Sigmoid colon (tissue), 7 donors: Measurements from ENCODE around the gene DNHD1. TPM values are rescaled to one million over a fixed set of nuclear protein-coding genes. Genes with fewer than 3 reads are reported as not detected.

Source experiments
- DNase-seq: peaks from one replicate; pipeline ENCODE4 v3.0.0-alpha.2; 2019
- H3K27ac ChIP-seq, 4 donors: fragments of 200-600 bp; sonication (generic); one replicate each; pipeline ENCODE4 v1.5.1; 2016 to 2019; ENCODE audit warnings: mild to moderate bottlenecking in 1 of 4
- H3K27me3 ChIP-seq, 3 donors: fragments of 200-600 bp; sonication (generic); one replicate each; pipeline ENCODE4 v1.5.1; 2019; ENCODE audit warnings: mild to moderate bottlenecking in 1 of 3
- H3K36me3 ChIP-seq, 4 donors: fragments of 200-600 bp; sonication (generic); one replicate each; pipeline ENCODE4 v1.5.1; 2016 to 2019
- H3K4me1 ChIP-seq, 4 donors: fragments of 200-600 bp; sonication (generic); one replicate each; pipeline ENCODE4 v1.5.1; 2017 to 2019
- H3K4me3 ChIP-seq, 4 donors: fragments of 200-600 bp; sonication (generic); one replicate each; pipeline ENCODE4 v1.5.1; 2017 to 2019; ENCODE audit warnings: mild to moderate bottlenecking in 2 of 4, moderate library complexity in 1 of 4
- H3K9me3 ChIP-seq, 4 donors: fragments of 200-600 bp in 3 of 4; sonication (generic) in 3 of 4; one replicate each; pipeline versions ENCODE4 v1.5.1 to v1.6.1; 2013 to 2019
- EP300 ChIP-seq, 4 donors: sonication (generic); formaldehyde crosslinking; IDR thresholded peaks; one replicate each; pipeline ENCODE4 v1.6.1; 2017; ENCODE audit warnings: antibody characterized with exemption in 4 of 4
- POLR2A ChIP-seq, 2 donors: fragments of 450-650 bp; IDR thresholded peaks; one replicate each; pipeline ENCODE4 v1.6.1; 2016; ENCODE audit warnings: antibody characterized with exemption in 2 of 2, mild to moderate bottlenecking in 2 of 2, moderate library complexity in 2 of 2
- POLR2AphosphoS5 ChIP-seq, 4 donors: sonication (generic); formaldehyde crosslinking; IDR thresholded peaks; one replicate each; pipeline ENCODE4 v1.6.1; 2017; ENCODE audit warnings: antibody characterized with exemption in 4 of 4
- WGBS, 2 donors: extraction: QIAGEN DNeasy Blood & Tissue Kit; methylation state at CpG; one replicate each; pipeline ENCODE4 v1.1.7; 2013; 5-methylcytosine and 5-hydroxymethylcytosine counted together
- intact Hi-C: fragments of 100-400 bp; cut with DNase I; formaldehyde crosslinking; loops from one replicate; pipeline ENCODE4 v1.15.1; 2023
- polyA plus RNA-seq, 3 donors: library from polyadenylated mRNA; stranded (reverse); fragments of 200-250 nt; gene quantifications; one replicate each; pipeline ENCODE4 v1.2.3, GENCODE V29; 2013
- total RNA-seq, 4 donors: library from RNA; depleted of rRNA; stranded (reverse); fragments of >200 nt; gene quantifications; one replicate each; pipeline ENCODE4 v1.1.0, GENCODE V29; 2016
- TF ChIP-seq, protein P1 (sequence below), 4 experiments: fragments of 450-650 bp in 3 of 4; fragments of 200-600 bp in 1 of 4; IDR thresholded peaks; one replicate each; pipeline ENCODE4 v1.5.1; 2016 to 2019; ENCODE audit warnings: antibody characterized with exemption in 4 of 4, mild to moderate bottlenecking in 3 of 4, moderate library complexity in 2 of 4
- donor health status: healthy with polysubstance abuse.
- donor health status: Bipolar disorder and iron deficiency.
- donor health status: healthy.

DNHD1 gene
- total and polyA plus RNA-seq, 7 donors: 1.4 to 29.9 (median 12.5) TPM

DNA sequence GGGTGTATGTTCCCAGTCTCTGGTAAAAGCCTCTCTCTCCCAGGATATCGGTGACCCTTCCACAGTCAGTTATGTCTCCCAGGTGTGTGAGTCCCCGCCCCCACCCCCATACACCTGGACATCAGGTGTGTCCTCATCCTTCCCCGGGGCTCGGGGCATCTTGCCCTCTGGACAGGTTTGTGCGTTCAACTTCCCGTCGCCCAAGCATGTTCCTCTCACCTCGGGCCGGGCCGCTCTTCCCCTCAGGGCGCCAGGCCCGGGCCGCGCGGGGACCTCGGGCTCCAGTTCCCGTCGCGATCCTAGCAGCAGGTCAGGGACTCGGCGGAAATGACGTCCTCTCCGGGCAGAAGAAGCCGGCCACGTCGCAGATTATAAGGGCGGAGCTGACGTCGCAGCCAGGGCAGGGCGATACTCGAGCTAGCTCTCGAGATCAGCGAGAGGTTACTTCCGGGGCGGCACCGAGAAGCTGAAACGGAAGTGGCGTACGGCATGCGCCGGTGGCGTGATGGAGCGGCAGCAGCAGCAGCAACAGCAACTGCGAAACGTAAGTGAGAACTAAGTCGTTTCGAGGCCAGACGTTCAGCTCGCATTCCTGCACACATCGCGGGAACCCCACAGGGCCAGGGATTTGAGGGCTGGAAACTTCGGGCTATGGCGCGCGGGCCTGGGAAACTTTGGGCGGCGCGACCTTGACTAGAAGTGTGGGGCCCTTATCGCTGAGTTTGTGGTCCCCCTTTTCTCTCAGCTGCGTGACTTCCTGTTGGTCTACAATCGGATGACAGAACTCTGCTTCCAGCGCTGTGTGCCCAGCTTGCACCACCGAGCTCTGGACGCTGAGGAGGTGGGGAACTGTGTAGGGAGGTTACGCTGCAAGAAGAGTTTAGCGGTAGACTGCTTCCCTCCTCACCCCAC, 15.8 kb upstream of the DNHD1 start, which contains the start of the genes ARFIP2 and TIMM10B:
ARFIP2 (minus strand) TSS at position 320 of the 912 bp plus-strand sequence. CDS start 910 bp downstream, outside the sequence.
TIMM10B (plus strand) TSS at position 490 of the 912 bp plus-strand sequence; CDS start at position 506, 16 bp downstream.
- Histone ChIP-seq H3K4me3 (peak within 1 kb of the TSS; percentile 67 to 84 (median 79)), H3K27ac (peak within 1 kb of the TSS; percentile 88 to 94 (median 91)), H3K27me3 (no peaks in the 10 kb centered on the region), H3K9me3 (no peaks in the 10 kb centered on the region), H3K36me3 (peaks cover 9 to 62% (median 28%) of the 10 kb centered on the region in 4 donors), H3K4me1 (peaks cover 0 to 41% (median 29%) of the 10 kb centered on the region in 4 donors)
- intact Hi-C loops: loop anchor here (2.0 to 5.0 kb wide), 3 partner anchors 121 to 202 kb away; partner anchors contain the start of genes ILK, MRPL17 and RRP8
- TF ChIP-seq POLR2AphosphoS5 (IDR thresholded peaks at IDR 0.05) (peak; percentile 98 to 100 (median 98)), POLR2A (IDR thresholded peaks at IDR 0.05) (peak; percentile 90 to 93), EP300 (IDR thresholded peaks at IDR 0.05) (peak in 1 of 4 donors; percentile 83)
- TF ChIP-seq, protein P1, sequence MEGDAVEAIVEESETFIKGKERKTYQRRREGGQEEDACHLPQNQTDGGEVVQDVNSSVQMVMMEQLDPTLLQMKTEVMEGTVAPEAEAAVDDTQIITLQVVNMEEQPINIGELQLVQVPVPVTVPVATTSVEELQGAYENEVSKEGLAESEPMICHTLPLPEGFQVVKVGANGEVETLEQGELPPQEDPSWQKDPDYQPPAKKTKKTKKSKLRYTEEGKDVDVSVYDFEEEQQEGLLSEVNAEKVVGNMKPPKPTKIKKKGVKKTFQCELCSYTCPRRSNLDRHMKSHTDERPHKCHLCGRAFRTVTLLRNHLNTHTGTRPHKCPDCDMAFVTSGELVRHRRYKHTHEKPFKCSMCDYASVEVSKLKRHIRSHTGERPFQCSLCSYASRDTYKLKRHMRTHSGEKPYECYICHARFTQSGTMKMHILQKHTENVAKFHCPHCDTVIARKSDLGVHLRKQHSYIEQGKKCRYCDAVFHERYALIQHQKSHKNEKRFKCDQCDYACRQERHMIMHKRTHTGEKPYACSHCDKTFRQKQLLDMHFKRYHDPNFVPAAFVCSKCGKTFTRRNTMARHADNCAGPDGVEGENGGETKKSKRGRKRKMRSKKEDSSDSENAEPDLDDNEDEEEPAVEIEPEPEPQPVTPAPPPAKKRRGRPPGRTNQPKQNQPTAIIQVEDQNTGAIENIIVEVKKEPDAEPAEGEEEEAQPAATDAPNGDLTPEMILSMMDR (IDR thresholded peaks at IDR 0.05): no peak
- peak; percentile 99 for DNase-seq
- 0% methylated on average over 66 of the region's 66 CpGs for WGBS, 2 donors

DNA sequence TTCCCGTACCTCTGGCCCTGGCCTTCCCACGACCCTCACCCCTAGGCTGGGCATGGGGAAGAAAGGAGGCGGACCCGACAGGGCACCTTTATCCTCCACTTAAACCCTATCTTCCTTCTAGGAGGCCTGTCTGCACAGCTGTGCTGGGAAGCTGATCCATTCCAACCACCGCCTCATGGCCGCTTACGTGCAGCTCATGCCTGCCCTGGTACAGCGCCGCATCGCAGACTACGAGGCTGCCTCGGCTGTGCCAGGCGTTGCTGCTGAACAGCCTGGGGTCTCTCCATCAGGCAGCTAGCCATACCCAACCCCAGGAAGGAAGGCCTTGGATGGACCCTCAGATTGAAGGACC, 15.2 kb upstream of the DNHD1 start:
- TF ChIP-seq, protein P1 (IDR thresholded peaks at IDR 0.05): no peak
- TF ChIP-seq POLR2AphosphoS5 (IDR thresholded peaks at IDR 0.05) (no peak), EP300 (IDR thresholded peaks at IDR 0.05) (no peak)
- peaks cover 9 to 64% (median 27%) of the 10 kb centered on the region in 4 donors for H3K36me3 ChIP-seq
- DNase-seq: no peak
- intact Hi-C loops: loop anchor here (2.0 to 5.0 kb wide), 3 partner anchors 120 to 201 kb away; partner anchors contain the start of genes ILK, MRPL17 and RRP8
- H3K4me3 ChIP-seq: peak overlapping the region; percentile 67 to 84 (median 79)
- no peaks in the 10 kb centered on the region for H3K27me3 ChIP-seq
- peak overlapping the region; percentile 88 to 94 (median 91) for H3K27ac ChIP-seq
- no peaks in the 10 kb centered on the region for H3K9me3 ChIP-seq
- peaks cover 0 to 41% (median 29%) of the 10 kb centered on the region in 4 donors for H3K4me1 ChIP-seq
- 1 to 6% methylated on average over 13 of the region's 13 CpGs for WGBS, 2 donors

DNA sequence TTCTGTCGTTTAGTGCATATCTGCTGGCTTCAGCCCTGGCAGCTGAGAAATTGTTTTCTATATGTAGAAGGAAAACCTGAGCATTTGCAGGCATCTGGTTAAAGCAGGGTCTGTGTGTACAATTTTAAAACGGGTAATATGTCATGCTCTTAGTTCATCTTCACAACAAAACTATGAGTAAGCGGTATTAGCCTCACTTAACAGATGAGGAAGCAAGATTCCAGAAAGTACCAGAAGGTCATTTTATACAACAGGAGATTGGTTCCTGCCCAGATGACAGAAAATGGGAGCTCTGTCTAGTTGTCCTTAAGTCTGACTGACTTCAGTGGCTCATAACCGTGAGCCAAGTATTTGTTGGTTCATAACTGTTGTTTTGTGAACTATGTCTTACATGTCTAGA, 14.6 kb upstream of the DNHD1 start:
- Histone ChIP-seq H3K27me3 (no peaks in the 10 kb centered on the region), H3K27ac (peak overlapping the region; percentile 88 to 94 (median 91)), H3K36me3 (peaks cover 9 to 64% (median 24%) of the 10 kb centered on the region in 4 donors), H3K9me3 (no peaks in the 10 kb centered on the region), H3K4me1 (peaks cover 0 to 41% (median 29%) of the 10 kb centered on the region in 4 donors), H3K4me3 (peak overlapping the region; percentile 67 to 84 (median 79))
- DNase-seq: no peak
- WGBS, 2 donors: 64 to 80% methylated on average over 4 of the region's 4 CpGs
- intact Hi-C loops: loop anchor here (5.0 kb wide), 1 partner anchor 120 kb away; the partner anchor contains the start of genes ILK and RRP8
- no peak for TF ChIP-seq POLR2AphosphoS5 (IDR thresholded peaks at IDR 0.05)
- TF ChIP-seq EP300 (IDR thresholded peaks at IDR 0.05): no peak
- TF ChIP-seq, protein P1 (IDR thresholded peaks at IDR 0.05): no peak
- TF ChIP-seq POLR2A (IDR thresholded peaks at IDR 0.05): no peak

DNA sequence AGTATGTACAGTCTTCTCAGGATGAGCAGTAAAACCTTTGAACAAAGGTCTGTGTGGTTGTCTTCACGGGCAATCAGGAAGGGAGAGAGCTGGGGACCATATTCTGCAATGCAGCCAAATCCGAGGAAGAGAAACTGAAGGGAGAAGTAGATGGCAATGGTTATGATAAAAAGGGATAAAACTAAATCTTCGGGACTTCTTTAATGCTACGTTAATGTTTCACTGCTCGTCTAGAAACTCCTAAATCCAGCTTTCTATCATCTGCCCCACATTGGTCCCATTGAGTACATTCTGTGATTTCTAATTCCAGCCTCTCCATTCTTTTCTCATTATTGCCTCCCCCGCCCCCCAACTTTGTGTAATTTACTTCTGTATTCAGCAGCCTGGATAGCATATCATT, 14.1 kb upstream of the DNHD1 start:
- WGBS, 2 donors: 80 to 92% methylated on average over 6 of the region's 6 CpGs
- no peak overlapping the region for H3K4me3 ChIP-seq
- H3K27ac ChIP-seq: peak overlapping the region in 2 of 4 donors; percentile 88 to 94
- H3K36me3 ChIP-seq: peaks cover 6 to 64% (median 22%) of the 10 kb centered on the region in 4 donors
- TF ChIP-seq EP300 (IDR thresholded peaks at IDR 0.05): no peak
- no peak for TF ChIP-seq POLR2A (IDR thresholded peaks at IDR 0.05)
- TF ChIP-seq POLR2AphosphoS5 (IDR thresholded peaks at IDR 0.05): no peak
- H3K27me3 ChIP-seq: no peaks in the 10 kb centered on the region
- no peaks in the 10 kb centered on the region for H3K9me3 ChIP-seq
- peaks cover 0 to 41% (median 29%) of the 10 kb centered on the region in 4 donors for H3K4me1 ChIP-seq
- DNase-seq: no peak
- intact Hi-C loops: loop anchor here (5.0 kb wide), 1 partner anchor 119 kb away; the partner anchor contains the start of genes ILK and RRP8
